Subcutaneous adipose tissue (tissue), 4 donors: ENCODE measurements around the gene AGAP5. TPM values are rescaled to one million over a fixed set of nuclear protein-coding genes. Genes with fewer than 3 reads are reported as not detected.

Source experiments
- CTCF ChIP-seq: fragments of 450-650 bp; IDR thresholded peaks from one replicate; pipeline ENCODE4 v1.5.1; 2016; ENCODE audit warnings: low read depth, mild to moderate bottlenecking, control low read depth, antibody characterized with exemption, moderate library complexity
- total RNA-seq, 4 donors: library from RNA; depleted of rRNA; stranded (reverse); fragments of >200 nt; gene quantifications; one replicate each; pipeline ENCODE4 v1.1.0, GENCODE V29; 2016

Gene AGAP5
- total RNA-seq, 4 donors from 2014 or later: 0.98 to 9.2 (median 5.9) TPM

GRCh38 chr10:73644767-73645166, 53.1 kb downstream of the AGAP5 start:
- TF ChIP-seq CTCF: no peak

- no peak for TF ChIP-seq CTCF
Observed at GRCh38 chr10:73644015-73644743, 53.7 kb downstream of the AGAP5 start.

GRCh38 chr10:73643362-73643761, 54.5 kb downstream of the AGAP5 start:
- TF ChIP-seq CTCF: no peak

- no peak for TF ChIP-seq CTCF
Observed at GRCh38 chr10:73641328-73642060, 56.4 kb downstream of the AGAP5 start, which contains the start of gene MYOZ1. TSS of gene MYOZ1 (minus strand) at chr10:73641474. CDS start at chr10:73640017, 1,457 bp downstream.

- no peak for TF ChIP-seq CTCF
Observed at GRCh38 chr10:73639286-73639685, 58.6 kb downstream of the AGAP5 start.

GRCh38 chr10:73635781-73636180, 62.1 kb downstream of the AGAP5 start:
- no peak for TF ChIP-seq CTCF

GRCh38 chr10:73634421-73634820, 63.5 kb downstream of the AGAP5 start:
- TF ChIP-seq CTCF: no peak
